NCI-H1694 treated with DMSO at 0.1 percent for 48 hours (cell line): ENCODE results near the gene OGA.
A peak's percentile ranks its signal among the peaks of the same experiment; 100 is the strongest.

Experiments used
- DNase-seq: peaks from one replicate; lab custom pipeline; 2025; lab: John Stamatoyannopoulos, UW

Gene OGA

DNA sequence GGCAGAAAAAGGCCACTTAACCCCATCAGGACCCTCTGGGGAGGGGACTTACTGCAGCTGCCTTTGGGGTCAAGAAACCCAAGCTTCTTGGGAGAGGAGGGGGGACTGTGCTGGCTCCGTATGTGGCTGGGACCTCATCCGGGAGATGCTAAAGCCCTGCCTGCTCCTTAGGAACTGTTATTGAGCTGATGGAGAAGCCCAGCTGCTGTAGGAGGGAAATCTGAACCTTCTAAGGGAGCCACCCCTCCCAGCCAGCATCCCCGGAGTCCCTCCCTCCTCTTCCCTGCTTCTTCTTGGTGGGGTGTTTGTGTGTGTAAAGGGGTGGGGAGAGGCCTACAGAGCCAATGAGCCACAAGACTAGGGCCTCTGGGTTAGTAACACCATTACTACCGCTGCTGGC lies 17.1 kb upstream of the OGA start:
- no peak for DNase-seq

DNA sequence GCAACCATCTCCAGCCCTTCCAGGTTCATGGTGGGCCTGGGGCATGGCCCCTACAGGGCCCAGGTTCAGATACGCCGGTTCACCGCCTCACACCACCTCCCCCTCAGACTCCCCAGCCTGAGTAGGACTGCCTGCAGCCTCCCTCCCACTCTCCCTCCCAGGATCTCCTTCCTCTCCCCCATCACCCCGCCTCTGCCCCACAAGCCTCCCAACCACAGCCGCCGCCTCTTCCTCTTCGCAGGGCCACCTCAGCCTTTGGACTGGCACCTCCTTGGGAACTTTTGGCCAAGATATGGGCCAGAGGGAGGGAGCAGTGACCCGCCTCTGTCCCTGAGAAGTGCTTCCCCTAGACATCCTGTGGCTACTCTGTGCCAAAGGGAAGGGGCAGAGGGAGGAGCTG lies 16.1 kb upstream of the OGA start:
- DNase-seq, result no peak

DNA sequence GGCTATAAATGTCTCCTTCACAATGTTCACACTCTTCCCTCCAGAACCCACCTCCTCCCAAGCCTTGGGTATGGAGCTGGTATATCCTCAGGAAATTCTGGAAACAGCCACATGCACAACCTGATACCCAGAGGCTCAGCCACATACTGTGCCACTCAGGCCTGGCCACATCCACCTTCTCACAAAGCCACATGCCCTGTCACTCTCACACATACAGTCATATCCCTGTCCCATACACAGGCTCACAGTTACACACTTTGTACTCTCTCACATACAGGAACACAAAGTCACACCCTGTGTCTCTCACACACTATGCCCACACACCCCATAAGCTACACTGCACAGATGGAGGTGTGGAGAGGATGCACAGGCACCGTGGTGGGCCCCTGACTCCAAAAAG lies 15.2 kb upstream of the OGA start:
- DNase-seq, result no peak

DNA sequence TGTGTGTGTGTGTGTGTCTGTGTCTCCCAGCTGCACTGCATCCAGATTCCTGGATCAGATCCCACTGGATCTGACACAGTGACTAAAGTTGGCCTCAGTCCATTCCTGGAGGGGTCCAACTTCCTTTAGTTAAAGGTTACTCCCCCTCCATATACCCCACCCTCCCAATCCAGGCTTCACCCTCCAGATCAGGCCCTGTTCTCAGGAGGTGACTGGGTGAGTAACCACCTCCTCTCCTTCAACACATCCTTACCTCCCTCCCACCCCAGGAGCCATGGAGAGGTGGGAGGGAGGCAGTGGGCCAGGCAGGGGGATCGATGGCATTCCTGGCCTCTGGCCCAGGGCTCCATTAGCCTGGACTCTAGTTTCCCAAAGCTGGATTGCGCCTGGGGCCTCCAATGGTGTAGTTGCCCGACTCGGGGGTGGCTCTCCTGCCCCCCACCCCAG lies 14.1 kb upstream of the OGA start:
- no peak for DNase-seq

DNA sequence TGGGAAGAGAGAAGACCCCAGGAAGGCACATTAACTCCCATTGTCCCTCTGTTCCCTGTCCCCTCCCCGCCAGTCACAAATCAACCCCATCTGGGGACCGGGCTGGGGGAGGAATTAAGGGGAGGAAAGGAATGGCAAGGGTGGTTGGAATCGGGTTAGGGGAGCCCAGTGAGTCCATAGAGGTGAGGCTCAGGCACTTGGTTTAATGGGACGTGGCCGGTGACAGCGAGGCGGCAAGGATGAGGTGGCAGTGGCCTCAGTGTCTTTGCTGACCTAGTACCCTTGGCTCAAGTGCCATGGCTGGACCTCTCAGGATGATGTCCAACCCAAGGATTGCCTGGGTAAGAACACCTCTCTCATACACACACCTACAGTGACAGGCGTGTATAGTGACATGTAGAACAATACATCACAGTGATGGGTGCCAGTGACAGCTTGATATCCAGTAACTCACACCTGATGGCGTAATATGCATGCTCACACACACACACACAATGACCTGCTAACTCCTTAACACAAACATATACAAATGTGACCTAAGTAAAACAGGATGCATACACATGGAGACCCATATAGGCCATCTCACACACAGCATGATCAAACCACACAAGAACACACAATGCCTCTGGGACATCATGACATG lies 13.0 kb upstream of the OGA start:
- DNase-seq, result no peak

DNA sequence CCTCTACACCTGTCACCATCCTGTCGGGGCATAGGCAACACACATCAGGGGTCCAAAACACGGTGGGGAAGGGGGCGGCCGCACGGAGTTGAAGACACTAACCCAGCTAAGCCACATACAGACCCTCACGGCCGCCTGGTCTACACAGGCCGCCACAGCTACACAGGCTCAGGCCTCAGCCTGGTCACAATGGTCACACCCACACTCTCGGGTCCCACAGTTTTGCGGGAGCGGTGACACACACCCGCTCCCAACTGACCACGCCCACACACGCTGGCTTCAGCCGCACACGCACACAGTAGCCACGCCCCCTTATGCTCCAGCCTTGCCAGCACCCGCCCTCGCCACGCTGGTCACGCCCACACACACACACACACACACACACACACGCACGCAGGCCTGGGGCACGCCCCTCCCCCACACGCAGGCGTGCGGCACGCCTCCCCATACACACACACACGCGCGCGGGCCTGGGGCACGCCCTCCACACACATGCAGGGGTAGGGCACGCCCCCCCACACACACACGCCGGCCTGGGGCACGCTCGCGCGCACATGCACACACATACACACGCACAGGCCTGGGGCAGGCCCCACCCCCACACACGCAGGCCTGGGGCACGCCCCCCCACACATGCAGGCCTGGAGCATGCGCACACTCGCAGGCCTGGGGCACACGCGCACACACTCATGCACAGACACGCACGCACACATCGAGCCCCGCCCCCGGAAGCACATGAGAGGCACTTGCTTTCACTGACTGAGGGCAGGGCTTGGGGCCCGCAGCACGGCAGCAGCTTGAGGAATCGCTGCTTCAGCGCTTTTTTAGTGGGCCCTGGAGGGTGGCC lies 12.3 kb upstream of the OGA start:
- peak; percentile 41 for DNase-seq

DNA sequence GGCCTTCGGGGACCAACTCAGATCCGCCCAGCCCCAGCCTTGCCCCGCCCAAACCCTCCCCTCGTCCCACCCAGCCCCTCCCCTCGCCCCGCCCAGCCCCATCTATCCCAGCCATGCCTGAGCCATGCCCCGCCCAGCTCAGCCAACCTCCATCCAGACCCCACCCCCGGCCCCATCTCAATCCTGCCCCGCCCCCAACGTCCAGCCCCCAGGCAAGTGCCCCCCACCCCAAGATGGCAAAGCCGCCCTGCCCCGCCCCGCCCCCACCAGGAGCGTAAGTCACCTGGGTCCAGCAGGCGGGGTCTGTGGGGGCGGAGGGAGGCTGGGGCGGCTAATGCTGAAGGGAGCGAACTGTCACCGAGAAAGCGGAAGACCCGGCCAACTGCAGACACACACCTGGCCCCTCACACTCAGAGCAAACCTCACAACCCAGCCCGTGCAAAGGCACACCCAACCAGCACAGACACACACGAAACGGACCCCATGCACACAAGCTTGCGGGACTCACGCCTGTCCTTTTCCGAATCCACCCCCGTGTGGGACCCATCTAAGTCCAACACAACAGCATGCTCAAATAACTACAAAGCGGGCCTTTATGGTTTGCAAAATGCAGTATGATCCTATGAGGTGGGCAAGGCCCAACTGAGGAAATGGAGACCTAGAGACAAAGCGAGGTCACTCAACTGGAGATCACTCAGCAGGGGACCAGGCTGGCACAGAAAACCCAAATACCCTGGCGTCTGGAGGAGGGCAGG lies 11.5 kb upstream of the OGA start:
- no peak for DNase-seq

DNA sequence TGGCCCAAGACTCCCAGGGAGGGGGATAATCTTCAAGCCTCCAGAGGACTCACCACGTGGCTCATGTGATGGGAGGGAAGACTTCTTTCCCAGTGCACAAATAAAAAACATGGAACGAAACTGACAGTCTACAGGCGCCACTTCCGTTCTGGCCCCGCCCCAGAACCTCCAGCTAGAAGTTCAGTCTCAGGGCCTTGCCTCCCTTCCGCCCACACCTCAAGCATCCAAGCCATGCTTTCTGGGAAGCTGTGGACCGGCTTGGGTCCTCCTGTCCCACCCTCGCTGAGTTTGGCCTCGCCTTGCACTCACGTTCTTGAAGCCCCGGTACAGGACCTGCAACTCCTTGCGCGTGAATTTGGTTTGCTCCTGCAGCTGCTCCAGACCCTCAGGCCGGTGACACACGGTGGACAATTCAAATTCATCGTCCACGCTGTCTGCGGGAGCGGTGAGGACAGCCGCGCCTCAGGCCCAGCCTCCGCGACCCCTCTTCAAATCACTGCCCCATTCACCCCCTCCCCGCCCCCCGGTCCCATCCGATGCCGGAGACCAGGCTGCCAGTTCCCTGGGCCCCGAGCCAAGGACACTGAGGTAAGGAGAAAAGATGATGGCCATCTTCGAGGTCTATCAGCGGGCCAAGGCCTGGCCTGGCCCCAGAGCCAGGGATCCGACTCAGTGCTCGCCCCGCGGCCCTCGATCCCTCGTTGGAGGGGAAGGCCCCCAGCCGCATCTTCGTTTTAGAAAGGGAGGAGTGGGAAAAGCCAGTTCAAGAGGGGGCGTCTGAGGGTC lies 10.7 kb upstream of the OGA start:
- DNase-seq, result no peak

DNA sequence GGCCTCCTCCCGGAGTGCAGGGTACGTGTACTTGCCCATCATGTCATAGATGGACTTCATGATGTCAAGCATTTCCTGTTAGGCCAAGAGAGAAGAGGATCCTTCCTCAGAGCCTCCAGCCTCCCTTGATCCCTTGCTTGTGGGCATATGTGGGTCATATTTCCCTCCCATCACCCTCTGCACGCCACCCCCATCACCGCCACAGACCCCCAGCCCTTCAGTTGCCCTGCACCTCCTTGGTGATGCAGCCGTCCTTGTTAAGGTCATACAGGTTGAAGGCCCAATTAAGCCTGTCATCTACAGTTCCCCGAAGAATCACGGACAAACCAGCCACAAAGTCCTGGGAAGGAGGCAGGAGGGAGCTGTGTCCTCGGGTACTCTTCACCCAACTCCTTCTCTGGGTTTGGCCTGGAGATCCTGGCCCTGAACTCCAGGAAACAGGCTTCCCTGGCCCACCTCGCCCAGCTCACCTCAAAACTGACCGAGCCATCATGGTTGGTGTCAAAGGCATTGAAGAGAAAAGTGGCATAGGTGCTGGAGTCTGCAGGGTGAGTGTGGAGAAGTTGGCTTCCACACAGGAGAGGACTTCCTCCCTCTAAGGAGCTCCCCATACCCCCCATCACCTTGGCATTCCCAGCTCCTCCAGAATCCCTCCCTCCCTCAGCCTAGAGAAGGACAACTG lies 9.8 kb upstream of the OGA start:
- DNase-seq, result no peak

DNA sequence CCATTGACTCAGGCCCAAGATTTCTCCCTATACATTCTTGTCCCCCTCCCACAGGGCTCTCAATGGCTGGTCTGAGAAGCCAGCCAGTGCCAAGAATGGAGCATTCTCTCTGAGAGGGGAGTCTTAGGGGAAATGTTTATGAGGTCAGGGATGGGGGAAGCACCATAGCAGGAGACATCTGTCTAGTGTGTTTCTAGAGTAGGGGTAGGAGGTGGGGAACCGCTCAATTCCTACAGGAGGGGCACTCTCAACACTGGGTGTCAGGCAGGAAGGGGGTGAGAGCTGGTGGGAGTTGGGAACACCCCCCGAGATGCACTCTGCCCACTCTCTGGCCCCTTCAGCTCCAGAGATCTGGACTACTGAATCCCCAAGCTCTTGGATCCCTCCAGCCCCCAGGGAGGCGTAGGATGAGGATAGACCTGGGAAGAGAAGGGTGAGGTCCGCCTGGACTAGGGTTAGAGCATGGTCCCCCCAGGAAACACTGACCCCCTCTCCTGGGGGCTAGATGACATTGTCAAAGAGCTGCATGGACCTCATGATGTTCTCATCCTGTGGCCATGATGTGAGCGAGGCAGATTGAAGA lies 8.7 kb upstream of the OGA start:
- DNase-seq, result no peak

DNA sequence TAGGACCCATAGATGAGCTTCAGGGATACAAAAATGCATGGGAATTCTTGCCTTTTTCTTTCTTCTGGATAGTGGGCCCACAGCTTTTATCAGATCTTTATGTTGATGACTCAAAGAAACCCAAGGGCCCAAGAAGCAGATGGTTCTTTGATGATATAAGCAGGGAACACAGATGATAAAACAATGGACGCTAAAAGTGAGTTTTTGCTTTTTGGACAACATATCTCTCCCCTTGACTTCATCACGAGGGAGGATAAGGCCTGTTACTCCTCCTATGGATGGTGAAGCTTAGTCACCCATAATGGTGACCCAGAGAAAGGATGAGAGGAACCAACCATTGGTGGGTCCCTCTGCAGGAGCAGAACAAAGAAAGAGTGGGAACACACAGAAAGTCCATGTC lies 6.5 kb upstream of the OGA start:
- no peak for DNase-seq

DNA sequence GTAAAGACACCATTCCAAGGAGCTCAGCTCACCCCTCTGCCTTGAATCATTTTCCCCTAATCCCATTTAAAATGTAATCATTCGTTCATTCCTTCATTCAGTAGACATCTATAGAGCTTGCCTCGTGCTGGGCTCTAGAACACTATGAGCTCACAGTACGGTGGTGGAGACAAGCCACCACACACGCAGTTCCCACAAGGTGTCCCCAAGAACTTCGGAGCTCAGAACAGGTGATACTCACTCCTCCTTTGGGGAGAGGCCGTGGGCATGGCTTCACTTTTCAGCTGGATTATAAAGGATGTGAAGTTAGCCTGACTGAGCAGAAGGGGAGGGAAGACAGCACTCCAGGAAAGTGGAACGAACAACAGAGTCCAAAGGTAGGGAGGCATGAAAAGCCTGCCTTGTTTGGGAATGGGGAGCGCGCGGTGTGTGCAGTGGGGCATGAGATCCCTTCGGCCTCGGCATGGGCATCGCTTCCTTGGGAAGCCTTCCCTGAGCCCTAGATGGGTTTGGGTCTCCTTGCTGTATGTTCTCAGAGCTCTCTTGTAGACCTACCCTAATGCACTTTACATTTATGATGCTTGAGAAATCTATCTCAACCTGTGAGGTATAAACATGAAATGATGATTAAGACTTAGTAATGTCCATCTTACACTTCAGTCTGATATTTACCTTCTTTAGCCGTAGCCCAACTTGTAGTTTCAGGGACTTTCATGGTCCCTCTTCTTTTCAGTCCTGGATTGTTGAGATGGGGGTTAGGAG lies 809 bp upstream of the OGA start:
- no peak for DNase-seq

DNA sequence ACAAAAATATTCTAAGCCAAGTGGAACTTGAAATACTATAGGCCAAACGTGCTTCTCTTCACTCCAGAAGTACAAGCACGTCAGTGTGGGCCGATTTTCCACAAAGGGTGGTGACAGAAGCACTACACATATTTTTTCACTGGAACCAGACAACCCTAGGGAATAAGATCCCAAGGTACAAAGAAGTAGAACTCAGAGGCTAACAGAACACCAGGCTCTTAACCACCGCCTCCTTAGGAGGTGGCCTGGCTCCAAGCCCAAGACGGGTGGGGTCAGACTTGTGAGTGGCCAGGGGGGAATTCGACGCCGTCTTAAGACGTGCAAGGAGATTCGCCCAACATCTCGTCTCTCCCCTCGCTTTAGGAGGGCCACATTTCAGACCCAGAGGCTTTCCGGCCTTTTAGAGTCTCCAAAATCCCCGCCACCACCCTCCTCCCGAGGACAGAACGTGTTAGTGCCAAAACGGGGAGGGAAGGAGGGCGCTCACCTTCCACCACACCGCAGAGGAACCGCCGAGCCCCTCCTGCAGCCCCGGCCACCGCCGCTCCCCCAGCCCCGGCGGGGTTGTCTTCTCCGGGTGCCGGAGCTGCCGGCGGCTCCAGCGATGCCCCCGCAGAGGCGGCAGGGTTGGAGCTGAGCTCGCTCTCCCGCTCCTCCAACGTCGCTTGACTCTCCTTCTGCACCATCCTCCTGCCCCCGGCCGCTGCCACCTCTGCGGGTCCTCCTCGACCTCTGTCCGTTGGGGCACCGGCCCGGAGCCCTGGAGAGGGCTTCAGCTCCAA lies 716 bp downstream of the OGA start:
- no peak for DNase-seq

DNA sequence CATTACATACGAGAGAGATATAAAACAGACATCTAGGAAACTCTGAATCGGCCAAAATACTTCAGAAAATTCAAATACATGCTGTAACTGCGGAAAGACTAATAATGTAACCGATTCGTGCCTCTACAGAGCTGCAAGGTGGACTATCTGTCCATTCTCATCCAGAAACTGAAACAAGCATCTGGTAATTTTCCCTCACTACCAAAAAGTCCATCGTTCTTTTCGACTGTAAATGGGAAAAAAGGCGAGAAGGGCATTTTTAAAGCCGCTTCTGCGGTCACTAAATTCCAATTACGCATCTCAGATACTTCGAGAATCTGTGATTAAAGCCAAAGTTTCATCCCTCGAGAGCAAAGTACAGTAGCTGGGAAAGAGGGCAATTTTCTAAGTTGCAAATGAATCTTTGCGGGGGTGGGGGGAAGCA lies 1.3 kb downstream of the OGA start:
- no peak for DNase-seq

DNA sequence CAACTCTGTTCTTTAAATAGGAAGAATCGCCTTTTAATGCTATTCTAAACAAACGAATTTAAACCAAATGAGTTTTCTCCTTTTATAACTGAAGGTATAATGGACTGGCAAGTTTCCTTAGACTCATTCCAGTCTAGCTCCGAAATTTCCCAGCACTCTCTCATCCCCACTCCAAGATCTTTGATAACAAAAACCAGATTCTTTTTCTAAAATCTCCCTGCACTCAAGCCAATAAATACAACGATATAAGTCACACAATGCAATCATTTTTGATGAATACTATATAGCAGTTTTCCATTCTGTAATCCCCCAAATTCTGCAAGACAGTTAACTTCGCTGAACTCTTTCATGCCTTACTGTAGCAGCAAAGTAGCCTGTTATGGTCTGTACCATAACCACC lies 1.9 kb downstream of the OGA start:
- DNase-seq, result no peak

DNA sequence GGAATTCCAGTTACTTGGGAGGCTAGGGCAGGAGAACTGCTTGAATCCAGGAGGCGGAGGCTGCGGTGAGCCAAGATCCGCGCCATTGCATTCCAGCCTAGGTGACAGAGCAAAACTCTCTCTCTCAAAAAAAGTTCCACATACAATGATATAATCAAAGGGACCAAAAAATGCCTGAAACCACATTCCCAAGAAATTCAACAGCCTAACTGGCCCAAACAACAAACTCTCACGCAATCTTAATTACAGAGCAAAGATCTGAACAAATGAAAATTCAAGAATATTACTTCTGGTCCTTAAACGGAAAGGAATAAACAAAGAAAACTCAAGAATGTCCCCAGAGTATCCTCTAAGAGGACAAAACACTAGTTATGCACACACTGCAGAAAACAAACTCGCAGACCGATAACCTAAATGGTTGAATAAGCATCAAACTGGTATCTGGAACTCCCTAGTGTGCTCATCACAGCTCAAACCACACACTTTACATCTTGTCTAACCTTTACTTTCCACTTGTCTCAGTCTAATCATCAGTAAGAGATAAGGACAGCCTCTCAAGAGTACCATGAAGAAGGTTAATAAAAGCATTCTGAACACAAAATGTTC lies 3.7 kb downstream of the OGA start:
- no peak for DNase-seq

DNA sequence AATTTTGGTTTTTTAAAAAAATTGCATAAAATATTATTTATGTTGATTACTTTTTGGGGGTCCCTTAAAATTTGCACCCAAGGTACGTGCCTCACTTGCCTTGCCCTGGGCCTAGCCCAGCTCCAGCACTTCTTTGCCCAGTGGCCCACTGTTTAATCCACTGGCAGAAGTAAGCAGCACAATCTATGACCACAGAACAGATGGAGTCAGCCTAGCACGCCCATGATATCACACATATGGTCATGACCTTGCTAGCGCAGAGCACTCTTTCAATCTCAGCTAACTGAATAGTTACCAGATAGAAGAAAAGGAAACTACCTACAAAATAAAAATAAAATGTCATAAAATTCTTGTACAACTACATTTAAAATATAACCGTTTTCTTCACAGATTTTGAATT lies 5.6 kb downstream of the OGA start:
- DNase-seq, result no peak

DNA sequence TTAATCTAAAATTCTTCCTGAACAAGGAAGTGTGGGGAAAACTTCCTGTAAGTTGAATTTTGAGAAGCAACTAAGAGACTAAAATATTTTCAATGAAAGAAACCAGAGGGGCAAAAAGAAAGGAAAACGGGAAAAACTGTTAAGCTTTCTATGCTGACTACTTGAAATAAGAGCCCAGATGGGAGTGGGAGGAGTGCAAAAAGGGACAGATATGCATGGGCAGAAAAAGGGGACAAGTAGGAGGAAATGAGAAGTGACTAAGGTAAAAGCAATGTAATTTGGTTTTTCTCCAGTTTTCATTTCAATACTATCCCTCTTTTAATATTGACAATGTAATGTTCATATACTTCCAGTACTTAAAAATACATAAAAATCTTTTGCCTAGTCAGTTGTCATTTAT lies 11.1 kb downstream of the OGA start:
- no peak for DNase-seq

DNA sequence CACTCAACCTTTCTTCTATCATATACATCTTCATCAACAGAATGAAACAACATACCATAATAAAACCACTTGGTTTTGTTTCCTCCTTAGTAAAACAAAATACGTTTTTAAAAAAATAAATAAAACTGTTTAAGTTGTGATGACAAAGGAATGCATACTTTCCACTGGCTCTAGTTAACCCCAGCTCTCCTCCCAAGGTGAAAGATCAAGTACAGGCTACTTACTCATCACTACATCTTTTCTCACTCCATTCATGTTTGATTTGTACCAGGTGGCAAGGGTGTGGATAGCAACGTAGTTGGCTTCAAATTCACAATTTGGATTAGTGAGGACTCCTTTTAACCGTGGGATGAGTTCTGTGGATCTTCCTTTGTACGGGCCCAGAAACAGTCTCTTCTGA lies 14.7 kb downstream of the OGA start:
- DNase-seq, result no peak
